ENCODE data around the gene LRRC26.

The LRRC26 gene

DNA sequence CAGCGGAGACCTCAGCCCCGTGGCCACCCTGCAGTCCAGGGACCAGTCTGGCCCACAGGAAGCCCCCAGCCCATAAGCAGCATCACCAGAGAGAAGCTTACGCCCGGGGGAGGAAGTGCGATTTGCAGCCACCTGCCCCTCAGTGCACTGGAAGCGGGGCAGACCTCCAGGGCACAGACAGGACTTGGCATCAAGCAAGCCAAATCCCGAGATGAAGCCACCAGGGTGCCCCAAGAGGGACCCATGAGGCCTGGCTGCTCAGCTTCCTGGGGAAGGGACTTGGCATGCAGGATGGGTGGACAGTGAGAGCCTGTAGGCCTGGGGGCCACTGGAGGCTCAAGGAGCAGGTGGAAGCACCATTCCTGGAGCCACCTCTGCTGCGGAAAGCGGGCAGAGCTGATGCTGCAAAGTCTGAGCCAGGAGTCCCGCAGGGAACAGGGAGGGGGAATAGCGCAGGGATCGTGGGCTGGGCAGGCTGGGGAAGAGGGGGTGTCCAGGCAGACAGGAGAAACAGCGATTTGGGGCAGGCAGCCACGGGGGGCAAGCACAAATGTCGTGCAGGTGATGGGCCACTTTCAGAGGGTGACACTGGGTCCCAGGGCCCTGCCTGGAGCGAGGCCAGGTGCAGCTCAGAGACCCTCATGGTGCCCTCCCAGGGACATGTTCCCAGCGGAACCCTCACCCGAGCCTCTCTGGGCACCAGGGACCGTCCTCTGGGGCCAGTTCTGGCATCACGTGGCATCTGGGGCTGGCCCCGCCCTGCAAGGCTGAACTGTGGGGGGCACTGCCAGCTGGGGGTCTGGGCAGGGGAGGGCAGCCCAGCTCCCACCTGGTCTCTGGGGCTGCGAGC lies 3.2 kb downstream of the LRRC26 start:
- DNase-seq, result no peak

DNA sequence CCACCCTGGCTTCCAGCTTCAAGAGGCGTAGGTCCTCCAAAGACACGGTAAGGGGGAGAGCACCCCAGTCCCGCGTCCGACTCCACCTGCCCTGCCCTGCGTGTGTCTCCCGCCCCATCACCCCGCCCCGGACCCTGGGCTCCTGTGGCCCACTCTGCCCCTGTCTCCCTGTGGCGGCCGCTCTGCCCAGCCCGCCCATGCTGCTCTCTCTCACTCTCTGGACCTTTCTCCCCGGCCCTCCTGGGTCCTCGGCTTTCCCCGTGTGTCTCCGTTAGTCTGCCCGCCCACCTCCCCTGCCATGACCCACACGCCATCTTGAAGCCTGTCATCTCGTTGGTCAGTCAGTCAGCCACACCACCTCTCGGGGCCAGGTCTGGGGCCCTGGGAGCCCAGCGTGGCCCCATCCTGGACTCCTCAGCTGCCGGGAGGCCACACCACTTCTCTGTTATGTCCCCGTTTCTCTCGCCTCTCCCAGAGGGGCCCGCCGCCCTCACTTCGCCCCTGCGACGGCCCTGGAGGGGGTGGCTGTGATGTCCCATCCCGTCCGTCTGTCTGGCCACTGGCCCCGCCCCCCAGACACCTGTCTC lies 4.5 kb downstream of the LRRC26 start:
- no peak for DNase-seq

DNA sequence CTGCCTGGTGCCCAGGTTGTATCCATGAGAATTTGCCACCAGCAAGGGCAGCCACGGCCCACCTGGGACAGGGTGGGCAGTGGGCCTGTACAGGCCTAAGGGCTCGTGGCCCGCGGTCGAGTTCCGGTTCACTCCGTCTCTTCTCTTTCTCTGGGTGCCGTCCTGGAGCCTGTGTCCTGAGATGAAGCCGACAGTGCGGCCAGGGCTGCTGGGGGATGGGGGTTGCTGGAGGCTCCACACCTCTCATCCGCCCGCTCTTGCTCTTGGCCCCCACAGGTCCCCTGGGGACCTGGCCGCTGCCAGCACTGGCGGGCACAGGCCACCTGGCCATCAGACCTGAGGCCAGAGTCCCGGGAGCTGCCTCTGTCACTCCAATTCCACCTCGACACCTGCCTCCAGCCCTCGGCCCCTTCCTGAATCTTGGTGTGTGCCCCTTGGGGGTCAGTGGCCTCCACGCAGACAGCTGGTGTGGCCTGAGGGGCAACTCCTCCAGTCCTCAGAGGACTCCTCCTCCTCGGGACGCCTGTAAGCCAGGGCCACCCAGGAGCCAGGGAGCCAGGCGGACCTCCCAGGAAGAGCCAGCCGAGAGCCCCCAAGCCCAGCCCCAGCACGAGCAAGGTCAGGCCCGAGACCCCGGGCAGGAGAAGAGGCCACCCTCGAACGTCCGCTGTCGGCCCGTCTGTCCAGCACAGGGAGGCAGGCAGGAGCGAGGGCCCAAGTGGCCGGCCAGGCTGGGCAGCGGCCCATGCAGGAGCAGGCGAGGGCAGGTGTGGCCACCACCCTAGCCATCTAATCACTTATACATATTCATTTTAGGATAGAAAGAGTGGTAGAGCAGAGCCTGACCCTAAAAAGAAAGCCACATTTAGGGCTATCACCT lies 5.2 kb downstream of the LRRC26 start:
- DNase-seq, result no peak

DNA sequence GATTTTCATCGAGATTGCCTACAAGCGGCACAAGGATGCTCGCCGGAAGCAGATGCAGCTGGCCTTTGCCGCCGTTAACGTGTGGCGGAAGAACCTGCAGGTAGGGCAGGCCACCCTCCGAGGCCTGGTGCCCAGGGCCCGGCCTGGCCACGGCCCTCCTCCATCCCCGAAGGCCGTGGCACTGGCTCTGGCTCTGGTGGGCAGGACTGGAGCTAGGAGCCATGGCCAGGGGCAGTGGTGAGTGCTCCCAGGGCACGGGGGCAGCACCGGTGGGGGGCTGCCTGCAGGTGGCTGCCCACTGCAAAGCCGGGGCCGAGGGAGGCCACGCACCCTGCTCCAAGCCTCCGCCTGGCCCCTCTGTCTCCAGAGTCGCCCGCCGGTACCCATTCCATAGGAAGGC lies 6.0 kb downstream of the LRRC26 start:
- no peak for DNase-seq

DNA sequence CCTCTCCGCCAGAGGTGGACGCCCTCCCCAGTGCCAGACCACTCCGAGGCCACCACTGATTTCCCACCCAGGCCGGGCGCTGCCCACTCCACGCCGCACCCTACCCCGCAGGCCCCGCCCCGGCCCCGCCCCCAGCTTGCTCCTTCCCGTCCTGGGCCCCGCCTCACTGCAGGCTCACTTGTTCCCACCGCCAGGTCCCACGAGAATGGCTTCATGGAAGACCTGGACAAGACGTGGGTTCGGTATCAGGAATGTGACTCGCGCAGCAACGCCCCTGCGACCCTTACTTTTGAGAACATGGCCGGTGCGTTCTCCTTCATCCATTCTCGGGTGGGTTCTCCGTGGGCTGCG lies 6.5 kb downstream of the LRRC26 start:
- no peak for DNase-seq

DNA sequence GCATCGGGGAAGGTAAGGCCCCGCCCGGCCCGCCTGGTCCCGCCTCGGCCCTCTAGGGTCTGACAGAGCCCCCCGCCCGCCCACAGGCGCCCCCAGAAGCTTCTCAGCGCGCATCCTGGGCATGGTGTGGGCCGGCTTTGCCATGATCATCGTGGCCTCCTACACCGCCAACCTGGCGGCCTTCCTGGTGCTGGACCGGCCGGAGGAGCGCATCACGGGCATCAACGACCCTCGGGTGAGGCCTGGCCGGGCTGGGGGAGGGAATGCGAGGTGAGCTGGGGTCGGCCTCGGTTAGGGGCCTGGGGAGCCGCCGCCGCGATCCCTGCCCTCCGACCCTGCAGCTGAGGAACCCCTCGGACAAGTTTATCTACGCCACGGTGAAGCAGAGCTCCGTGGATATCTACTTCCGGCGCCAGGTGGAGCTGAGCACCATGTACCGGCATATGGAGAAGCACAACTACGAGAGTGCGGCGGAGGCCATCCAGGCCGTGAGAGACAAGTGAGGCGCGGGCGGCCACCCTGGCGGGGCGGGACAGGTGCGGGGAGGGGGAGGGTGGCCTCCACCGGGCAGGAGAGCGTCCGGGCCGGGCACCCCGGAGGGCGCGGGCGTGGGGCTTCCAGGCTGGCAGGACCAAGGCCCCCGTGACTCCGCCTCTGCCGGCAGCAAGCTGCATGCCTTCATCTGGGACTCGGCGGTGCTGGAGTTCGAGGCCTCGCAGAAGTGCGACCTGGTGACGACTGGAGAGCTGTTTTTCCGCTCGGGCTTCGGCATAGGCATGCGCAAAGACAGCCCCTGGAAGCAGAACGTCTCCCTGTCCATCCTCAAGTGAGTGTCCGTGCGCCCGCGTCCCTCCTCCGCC lies 7.1 kb downstream of the LRRC26 start:
- DNase-seq, result no peak

DNA sequence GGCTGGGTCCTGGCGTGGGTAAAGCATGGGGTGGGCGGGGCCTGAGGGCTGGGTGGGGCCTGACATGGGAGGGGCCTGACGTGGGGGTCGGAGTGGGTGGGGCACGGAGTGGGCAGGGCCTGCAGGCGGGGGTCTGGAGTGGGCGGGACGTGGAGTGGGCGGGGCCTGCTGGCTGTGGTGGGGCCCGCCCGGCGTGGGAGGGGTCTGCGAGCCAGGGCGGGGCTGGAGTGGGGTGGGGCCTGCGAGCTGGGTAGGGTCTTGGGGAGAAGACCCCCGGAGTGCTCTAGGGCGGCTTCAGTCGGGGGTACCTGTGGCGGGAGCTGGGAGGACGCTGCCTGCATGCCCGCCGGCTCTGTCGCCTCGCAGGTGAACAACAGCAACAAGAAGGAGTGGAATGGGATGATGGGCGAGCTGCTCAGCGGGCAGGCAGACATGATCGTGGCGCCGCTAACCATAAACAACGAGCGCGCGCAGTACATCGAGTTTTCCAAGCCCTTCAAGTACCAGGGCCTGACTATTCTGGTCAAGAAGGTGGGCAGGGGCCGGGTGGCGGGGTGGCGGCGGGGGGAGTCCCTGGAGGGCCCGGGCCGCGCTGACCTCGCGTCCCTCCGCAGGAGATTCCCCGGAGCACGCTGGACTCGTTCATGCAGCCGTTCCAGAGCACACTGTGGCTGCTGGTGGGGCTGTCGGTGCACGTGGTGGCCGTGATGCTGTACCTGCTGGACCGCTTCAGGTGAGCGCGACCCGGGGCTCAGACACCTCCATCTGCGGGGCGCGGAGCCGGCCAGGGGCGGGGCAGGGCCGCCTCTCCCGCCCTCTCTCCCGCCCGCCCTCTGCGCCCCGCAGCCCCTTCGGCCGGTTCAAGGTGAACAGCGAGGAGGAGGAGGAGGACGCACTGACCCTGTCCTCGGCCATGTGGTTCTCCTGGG lies 8.0 kb downstream of the LRRC26 start:
- DNase-seq, result no peak

DNA sequence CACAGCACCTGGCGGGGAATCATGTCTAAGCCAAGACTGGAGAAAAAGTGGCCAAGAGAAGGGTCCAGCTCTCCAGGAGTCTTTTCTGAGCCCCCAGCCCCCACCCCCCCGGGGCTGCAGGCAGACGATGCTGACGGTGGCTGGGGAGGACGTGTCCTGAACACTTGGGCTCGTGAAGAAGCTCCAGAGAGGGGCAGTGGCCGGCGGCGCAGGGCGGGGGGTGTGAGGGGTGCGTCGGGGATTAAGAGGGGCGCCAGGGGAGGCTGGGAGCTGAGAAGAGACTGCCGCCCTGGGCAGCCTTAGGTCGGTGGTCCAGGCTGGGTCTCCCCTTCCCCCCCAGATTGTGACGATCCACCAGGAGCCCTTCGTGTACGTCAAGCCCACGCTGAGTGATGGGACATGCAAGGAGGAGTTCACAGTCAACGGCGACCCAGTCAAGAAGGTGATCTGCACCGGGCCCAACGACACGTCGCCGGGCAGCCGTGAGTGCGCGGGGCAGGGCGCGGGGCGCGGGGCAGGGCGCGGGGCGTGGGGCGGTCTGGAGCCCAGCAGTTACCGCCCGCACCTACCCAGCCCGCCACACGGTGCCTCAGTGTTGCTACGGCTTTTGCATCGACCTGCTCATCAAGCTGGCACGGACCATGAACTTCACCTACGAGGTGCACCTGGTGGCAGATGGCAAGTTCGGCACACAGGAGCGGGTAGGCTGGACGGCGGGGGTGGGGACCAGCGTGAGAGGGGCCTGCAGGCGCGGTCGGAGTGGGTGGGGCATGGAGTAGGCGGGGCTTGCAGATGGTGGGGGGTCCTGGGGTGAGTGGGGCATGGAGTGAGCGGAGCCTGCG lies 8.9 kb downstream of the LRRC26 start:
- no peak for DNase-seq

DNA sequence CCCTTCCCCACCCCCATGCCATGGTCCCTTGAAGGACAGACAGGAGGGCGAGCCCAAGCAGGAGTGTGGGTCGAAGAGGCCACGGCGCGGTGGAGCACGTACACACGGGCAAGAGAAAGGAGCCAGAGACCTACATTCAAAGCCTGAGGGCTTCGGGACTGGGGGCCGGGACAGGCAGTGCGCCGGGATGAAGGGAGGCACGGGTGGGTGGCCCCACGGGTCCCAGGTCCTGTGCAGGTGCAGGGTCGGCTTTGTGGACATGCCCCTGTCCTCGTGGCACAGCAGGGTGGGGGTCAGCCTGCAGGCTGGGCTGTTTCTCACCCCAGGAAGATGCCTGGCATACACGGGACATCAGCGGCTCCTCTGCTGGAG lies 9.8 kb downstream of the LRRC26 start:
- no peak for DNase-seq

DNA sequence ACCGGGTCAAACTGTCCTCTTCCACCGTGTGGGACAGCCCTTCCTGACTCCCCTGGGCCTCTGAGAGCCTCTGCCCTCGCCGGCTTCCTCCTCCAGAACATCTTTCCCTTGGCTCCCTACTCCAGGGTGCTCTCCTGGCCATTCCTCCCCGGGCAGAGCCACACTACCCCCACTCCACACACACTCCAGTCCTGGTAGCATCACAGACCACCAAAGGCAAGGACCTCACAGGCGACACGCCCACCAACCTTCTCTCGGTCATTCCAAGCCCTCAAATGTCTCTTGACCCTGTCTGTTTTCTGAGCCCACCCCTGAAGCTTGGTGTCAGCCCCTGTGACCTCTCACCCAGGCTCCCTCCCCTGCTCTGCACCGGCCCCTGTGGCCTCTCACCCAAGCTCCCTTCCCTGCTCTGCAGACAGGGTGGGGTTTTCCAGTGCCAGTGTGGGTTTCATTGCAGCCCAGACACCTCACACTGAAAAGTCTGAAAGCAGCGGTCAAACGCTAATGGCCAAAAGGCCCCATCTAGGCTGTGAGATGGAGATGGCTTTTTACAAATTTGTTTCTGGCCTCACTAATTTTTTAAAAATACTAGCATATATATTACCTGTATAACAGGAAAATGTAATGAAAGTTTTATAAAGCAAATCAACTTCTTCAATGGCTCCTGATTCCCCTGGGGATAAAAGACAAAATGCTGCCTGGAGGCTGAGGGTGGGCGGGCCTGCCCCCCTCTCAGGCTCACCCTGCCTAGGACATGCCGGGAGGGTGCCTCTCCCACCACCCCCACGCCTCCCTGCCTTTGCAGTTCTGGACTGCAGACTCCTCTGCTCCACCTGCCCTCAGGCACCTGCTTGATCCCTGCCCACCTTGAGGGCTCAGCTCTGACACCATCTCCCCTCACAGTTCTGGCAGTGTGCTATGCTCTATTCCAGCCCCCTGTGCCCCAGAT lies 10.5 kb downstream of the LRRC26 start:
- no peak for DNase-seq

DNA sequence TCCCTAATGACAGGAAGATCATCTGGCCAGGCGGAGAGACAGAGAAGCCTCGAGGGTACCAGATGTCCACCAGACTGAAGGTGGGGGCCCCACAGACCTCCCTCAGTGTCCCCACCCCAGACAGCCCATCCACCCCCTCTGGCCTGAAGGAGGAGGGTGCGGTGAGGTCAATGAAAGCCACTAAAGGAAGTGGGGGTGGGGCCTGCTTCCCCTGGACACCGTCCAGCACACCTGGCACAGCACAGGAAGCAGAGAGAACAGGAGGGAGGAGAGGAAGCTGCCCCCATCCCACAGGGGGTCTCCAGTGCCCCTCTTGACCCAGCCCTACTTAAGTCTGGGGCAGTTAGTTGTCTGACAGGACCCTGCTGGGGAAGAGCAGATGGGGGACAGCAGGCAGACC lies 11.2 kb downstream of the LRRC26 start:
- no peak for DNase-seq

DNA sequence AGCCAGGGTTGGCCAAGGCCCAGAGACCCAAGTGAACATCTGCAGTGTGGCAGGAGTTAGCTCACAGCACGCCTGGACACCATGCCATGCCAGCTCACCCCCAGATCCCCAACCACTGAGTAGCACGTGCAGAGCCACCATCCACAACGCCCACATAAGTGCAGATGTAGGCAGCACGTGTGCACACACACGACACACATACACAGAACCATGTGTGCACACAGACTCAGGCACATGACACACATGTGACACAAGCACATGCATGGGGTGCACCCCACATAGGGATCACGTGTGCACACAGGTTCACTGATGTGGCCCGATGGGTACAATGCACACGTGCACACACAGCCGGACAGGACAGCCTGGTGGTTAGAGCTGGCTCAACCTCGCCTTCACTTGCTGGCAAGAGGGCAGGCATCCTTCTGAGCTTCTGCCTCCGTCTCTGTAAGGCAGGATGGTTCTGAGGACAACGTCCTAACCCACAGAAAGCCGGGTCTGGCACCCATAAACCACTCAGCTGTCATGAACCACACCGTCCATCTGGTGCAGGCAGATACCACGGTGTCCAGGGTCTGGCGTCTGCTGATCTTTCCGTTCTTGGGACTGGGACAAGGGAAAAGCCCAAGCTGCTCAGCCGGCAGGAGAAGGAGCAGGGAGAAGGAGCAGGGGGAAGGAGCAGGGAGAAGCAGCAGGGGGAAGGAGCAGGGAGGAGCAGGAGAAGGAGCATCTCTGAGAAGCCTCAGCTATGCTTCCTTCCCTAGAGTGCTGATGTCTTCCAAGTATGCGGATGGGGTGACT lies 12.0 kb downstream of the LRRC26 start:
- DNase-seq, result no peak

DNA sequence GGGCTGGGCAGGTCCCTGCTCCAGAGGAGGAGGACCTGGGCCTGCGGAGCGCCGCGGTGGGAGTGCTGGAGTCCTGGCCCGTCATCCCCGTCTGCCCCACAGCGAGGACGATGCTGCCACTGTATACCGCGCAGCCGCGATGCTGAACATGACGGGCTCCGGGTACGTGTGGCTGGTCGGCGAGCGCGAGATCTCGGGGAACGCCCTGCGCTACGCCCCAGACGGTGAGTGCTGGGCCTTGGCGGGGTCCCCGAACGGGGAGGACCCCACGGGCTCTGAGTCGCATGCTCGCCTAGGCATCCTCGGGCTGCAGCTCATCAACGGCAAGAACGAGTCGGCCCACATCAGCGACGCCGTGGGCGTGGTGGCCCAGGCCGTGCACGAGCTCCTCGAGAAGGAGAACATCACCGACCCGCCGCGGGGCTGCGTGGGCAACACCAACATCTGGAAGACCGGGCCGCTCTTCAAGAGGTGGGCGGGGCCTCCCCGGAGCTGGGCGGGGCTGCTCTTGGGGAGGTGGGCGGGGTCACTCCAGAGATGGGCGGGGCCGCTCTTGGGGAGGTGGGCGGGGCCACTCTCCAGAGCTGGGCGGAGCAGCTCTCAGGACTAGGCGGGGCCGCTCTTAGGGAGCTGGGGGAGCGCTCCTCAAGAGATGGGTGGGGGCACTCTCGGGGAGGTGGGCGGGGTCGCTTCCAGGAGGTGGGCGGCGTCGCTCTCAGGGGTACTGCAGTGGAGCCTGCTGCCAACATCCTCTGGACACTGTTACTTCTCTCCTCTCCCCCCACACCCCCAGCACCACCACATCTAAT lies 13.1 kb downstream of the LRRC26 start:
- no peak for DNase-seq

DNA sequence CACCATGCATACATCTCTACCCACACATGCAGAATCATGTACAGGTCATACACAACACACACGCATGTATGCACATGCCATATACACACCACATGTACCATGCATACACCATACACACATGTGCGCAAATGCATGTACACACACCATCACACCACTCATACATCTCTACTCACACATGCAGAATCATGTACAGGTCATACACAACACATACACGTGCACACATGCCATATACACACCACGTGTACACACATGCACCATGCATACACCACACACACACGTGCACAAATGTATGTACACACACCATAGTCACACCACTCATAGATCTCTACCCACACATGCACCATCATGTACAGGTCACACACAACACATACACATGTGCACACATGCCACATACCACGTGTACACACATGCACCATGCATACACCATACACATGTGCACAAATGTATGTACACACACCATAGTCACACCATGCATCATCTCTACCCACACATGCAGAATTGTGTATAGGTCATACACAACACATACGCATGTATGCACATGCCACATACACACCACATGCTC lies 16.9 kb downstream of the LRRC26 start:
- DNase-seq, result no peak

DNA sequence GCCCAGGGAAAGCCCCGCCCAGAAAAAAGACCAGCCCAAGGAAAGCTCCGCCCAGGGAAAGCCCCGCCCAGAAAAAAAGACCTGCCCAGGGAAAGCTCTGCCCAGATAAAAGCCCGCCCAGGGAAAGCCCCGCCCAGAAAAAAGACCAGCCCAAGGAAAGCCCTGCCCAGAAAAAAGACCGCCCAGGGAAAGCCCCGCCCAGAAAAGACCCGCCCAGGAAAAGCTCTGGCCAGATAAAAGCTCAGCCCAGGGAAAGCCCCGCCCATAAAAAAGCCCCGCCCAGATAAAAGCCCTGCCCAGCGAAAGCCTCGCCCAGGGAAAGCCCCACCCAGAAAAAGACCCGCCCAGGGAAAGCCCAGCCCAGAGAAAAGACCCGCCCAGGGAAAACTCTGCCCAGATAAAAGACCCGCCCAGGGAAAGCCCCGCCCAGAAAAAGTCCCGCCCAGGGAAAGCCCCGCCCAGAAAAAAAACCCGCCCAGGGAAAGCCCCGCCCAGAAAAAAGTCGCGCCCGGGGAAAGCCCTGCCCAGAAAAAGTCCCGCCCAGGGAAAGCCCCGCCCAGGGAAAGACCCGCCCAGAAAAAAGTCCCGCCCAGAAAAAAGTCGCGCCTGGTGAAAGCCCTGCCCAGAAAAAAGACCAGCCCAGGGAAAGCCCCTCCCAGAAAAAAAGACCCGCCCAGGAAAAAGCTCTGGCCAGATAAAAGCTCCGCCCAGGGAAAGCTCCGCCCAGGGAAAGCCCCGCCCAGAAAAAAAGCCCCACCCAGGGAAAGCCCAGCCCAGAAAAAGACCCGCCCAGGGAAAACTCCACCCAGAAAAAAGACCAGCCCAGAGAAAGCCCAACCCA lies 19.0 kb downstream of the LRRC26 start:
- no peak for DNase-seq

DNA sequence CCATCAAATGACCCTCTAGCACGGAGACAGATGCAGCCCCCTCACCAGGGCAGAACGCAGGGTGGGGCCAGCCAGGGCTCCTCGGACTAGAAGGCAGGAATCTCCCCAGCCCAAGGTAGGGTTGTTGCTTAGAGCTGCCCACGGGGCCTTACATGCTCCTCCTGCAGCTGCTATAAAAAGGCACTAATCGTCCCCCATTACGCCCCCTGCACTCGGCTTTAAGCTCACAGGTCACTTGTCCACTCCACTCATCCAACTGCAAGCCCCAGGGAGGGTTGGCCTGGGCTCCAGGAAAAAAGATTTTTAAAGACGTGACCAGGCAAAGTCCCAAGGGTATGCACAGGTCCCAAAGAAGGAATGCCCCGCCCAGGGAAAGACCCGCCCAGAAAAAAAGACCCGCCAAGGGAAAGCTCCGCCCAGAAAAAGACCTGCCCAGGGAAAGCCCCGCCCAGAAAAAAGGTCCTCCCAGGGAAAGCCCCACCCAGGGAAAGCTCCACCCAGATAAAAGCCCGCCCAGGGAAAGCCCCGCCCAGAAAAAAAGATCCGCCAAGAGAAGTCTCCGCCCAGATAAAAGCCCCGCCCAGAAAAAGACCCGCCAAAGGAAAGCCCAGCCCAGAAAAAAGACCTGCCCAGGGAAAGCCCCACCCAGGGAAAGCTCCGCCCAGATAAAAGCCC lies 19.8 kb downstream of the LRRC26 start:
- no peak for DNase-seq

Measured in NK-92 treated with Interleukin-12 subunit alpha and Interleukin-12 subunit beta, amount 100 ng/mL, for 24 hours (cell line).